CD14-positive monocyte (primary cell): ENCODE results near the gene GBGT1. TPM values are rescaled to one million over a fixed set of nuclear protein-coding genes. Genes with fewer than 3 reads are reported as not detected.

Experiments
- DNase-seq, 3 donors: peaks; one replicate each; pipeline ENCODE4 v3.0.0-alpha.2; 2011 to 2022
- H2AFZ ChIP-seq: 2 replicates; pipeline ENCODE4 v1.6.0; 2012; ENCODE audit warnings: mild to moderate bottlenecking, low read depth, low read length, inconsistent platforms; ENCODE audit not compliant: insufficient read depth, poor library complexity, severe bottlenecking
- H3K27ac ChIP-seq, 2 donors: 1 replicate in 1 of 2; 2 replicates in 1 of 2; pipeline ENCODE4 v1.5.1; 2012 to 2013; ENCODE audit warnings: low read length in 2 of 2, control low read depth in 1 of 2, inconsistent platforms in 1 of 2, low read depth in 1 of 2, mild to moderate bottlenecking in 1 of 2
- H3K27me3 ChIP-seq, 2 donors: one replicate each; pipeline versions ENCODE4 v1.6.0 to v1.6.1; 2011 to 2013; ENCODE audit warnings: low read length in 2 of 2; ENCODE audit not compliant: control insufficient read depth in 2 of 2, insufficient read depth in 2 of 2
- H3K36me3 ChIP-seq, 2 donors: replicated peaks in 1 of 2; 1 replicate in 1 of 2; 2 replicates in 1 of 2; pipeline versions ENCODE4 v1.5.1 to v1.6.1; 2012 to 2013; ENCODE audit warnings: low read length in 2 of 2, control low read depth in 1 of 2, inconsistent platforms in 1 of 2, mild to moderate bottlenecking in 1 of 2; ENCODE audit not compliant: insufficient read depth in 2 of 2, control insufficient read depth in 1 of 2
- H3K4me1 ChIP-seq, 2 donors: 1 replicate in 1 of 2; 2 replicates in 1 of 2; pipeline versions ENCODE4 v1.5.1 to v1.6.1; 2012 to 2013; ENCODE audit warnings: low read length in 2 of 2, control low read depth in 1 of 2, inconsistent platforms in 1 of 2, mild to moderate bottlenecking in 1 of 2, moderate library complexity in 1 of 2; ENCODE audit not compliant: insufficient read depth in 2 of 2, control insufficient read depth in 1 of 2
- H3K4me2 ChIP-seq: replicated peaks from 2 replicates; pipeline ENCODE3; 2012; ENCODE audit warnings: low read length, moderate library complexity, mild to moderate bottlenecking; ENCODE audit not compliant: poor library complexity, severe bottlenecking; ENCODE audit errors: extremely low read depth
- H3K4me3 ChIP-seq, 3 experiments: fragments of 200-600 bp in 1 of 3; sonication (generic) in 1 of 3; replicated peaks in 1 of 3; 1 replicate in 2 of 3; 2 replicates in 1 of 3; pipeline ENCODE4 v1.5.1; 2011 to 2013; ENCODE audit warnings: low read length in 3 of 3, mild to moderate bottlenecking in 3 of 3, control low read depth in 2 of 3, low read depth in 2 of 3, inconsistent platforms in 1 of 3, moderate library complexity in 1 of 3
- H3K79me2 ChIP-seq: 2 replicates; pipeline ENCODE4 v1.6.0; 2012; ENCODE audit warnings: mild to moderate bottlenecking, control low read depth, inconsistent platforms, low read length, moderate library complexity; ENCODE audit not compliant: insufficient read depth
- H3K9ac ChIP-seq: 2 replicates; pipeline ENCODE4 v1.6.0; 2017; ENCODE audit warnings: low read length, mild to moderate bottlenecking; ENCODE audit not compliant: insufficient read depth, poor library complexity, severe bottlenecking
- H3K9me3 ChIP-seq, 2 donors: replicated peaks in 1 of 2; 1 replicate in 1 of 2; 2 replicates in 1 of 2; pipeline versions ENCODE4 v1.5.1 to v1.6.1; 2012 to 2013; ENCODE audit warnings: low read length in 2 of 2, control low read depth in 1 of 2; ENCODE audit not compliant: control insufficient read depth in 1 of 2, insufficient read depth in 1 of 2
- H4K20me1 ChIP-seq: 2 replicates; pipeline ENCODE4 v1.6.0; 2012; ENCODE audit warnings: mild to moderate bottlenecking, low read length, control low read depth, moderate library complexity; ENCODE audit not compliant: insufficient read depth
- H3K27ac Mint-ChIP-seq, 7 donors: one replicate each; pipeline ENCODE4 v1.8.0; 2020; ENCODE audit warnings: mild to moderate bottlenecking in 7 of 7, mixed read lengths in 7 of 7, moderate library complexity in 6 of 7, inconsistent platforms in 2 of 7
- H3K27me3 Mint-ChIP-seq, 3 donors: one replicate each; pipeline ENCODE4 v1.8.0; 2021 to 2022; ENCODE audit warnings: low read depth in 3 of 3, mild to moderate bottlenecking in 3 of 3, mixed read lengths in 3 of 3, moderate library complexity in 3 of 3, inconsistent platforms in 1 of 3
- H3K36me3 Mint-ChIP-seq, 2 donors: one replicate each; pipeline ENCODE4 v1.8.0; 2020; ENCODE audit warnings: mixed read lengths in 2 of 2, inconsistent platforms in 1 of 2, mild to moderate bottlenecking in 1 of 2
- H3K4me1 Mint-ChIP-seq: one replicate; pipeline ENCODE4 v1.8.0; 2020; ENCODE audit warnings: mild to moderate bottlenecking, mixed read lengths
- H3K4me3 Mint-ChIP-seq, 2 donors: one replicate each; pipeline ENCODE4 v1.8.0; 2020; ENCODE audit warnings: mild to moderate bottlenecking in 2 of 2, mixed read lengths in 2 of 2, moderate library complexity in 1 of 2
- H3K9me3 Mint-ChIP-seq, 7 donors: one replicate each; pipeline ENCODE4 v1.8.0; 2020 to 2022; ENCODE audit warnings: mixed read lengths in 7 of 7, mild to moderate bottlenecking in 6 of 7, moderate library complexity in 6 of 7, inconsistent platforms in 2 of 7
- CTCF ChIP-seq: fragments of 200-600 bp; IDR thresholded peaks from one replicate; pipeline ENCODE4 v1.8.0; 2022; ENCODE audit warnings: antibody characterized with exemption, mild to moderate bottlenecking
- WGBS: methylation state at CpG from one replicate; pipeline ENCODE4 v1.1.5; 2013; ENCODE audit warnings: missing lambda C conversion rate; ENCODE audit not compliant: insufficient coverage; 5-methylcytosine and 5-hydroxymethylcytosine counted together
- intact Hi-C, 2 donors: fragments of 100-400 bp; cut with micrococcal nuclease; formaldehyde crosslinking; loops; one replicate each; pipeline versions ENCODE4 v1.15.0 to v1.15.1; 2023
- polyA plus RNA-seq, 3 donors: library from polyadenylated mRNA; depleted of rRNA in 1 of 3; unstranded in 2 of 3; stranded (reverse) in 1 of 3; fragments of 300-500 nt in 2 of 3; fragments of >200 nt in 1 of 3; fragmentation: Illumina TruSeq in 2 of 3; gene quantifications; 1 replicate in 2 of 3; 2 replicates in 1 of 3; pipeline ENCODE4 v1.2.3, GENCODE V29; 2012 to 2021

Gene GBGT1
- polyA plus RNA-seq, 3 donors: 7.1 to 40.1 (median 8.0) TPM

DNA sequence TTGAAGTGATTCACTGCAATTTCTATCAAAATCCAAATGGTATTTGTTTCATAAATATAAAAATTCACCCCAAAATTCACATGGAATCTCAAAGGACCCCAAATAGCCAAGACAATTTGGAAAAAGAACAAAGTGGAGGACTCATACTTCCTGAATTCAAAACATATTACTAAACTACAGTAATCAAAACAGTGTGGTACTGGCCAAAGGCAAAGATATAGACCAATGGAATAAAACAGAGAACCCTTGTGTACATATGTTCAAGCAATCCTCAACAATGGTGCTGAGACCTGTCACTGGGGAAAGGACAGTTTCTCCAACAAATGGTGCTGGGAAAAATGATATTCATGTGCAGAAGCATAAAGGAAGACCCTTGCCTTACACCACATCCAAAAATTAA is 31.3 kb upstream of the GBGT1 start:
- H3K4me3 ChIP-seq: no peak overlapping the region
- no peaks in the 10 kb centered on the region for H3K79me2 ChIP-seq
- H3K9me3 ChIP-seq: peaks cover 0 to 5% of the 10 kb centered on the region in 2 donors
- intact Hi-C loops: no loop called here
- H3K9ac ChIP-seq: no peak overlapping the region
- TF ChIP-seq CTCF: no peak
- H3K36me3 Mint-ChIP-seq: no peaks in the 10 kb centered on the region
- H3K27ac Mint-ChIP-seq: no peak overlapping the region
- no peaks in the 10 kb centered on the region for H3K4me1 ChIP-seq
- peaks cover 3 to 14% (median 7%) of the 10 kb centered on the region in 7 donors for H3K9me3 Mint-ChIP-seq
- H3K27me3 ChIP-seq: no peaks in the 10 kb centered on the region
- H2AFZ ChIP-seq: no peak overlapping the region
- H3K36me3 ChIP-seq: no peaks in the 10 kb centered on the region
- H3K27ac ChIP-seq: no peak overlapping the region
- H3K4me2 ChIP-seq: no peak overlapping the region
- H3K4me3 Mint-ChIP-seq: peak overlapping the region in 1 of 2 donors; percentile 44
- DNase-seq: no peak
- peaks cover 8 to 18% (median 16%) of the 10 kb centered on the region in 3 donors for H3K27me3 Mint-ChIP-seq
- H3K4me1 Mint-ChIP-seq: peaks cover 6% of the 10 kb centered on the region
- no peaks in the 10 kb centered on the region for H4K20me1 ChIP-seq

GRCh38 chr9:133194597-133194996 is 30.9 kb upstream of the GBGT1 start:
- Histone ChIP-seq H3K36me3 (no peaks in the 10 kb centered on the region), H3K9ac (no peak overlapping the region), H4K20me1 (no peaks in the 10 kb centered on the region), H3K4me1 (no peaks in the 10 kb centered on the region), H3K27me3 (no peaks in the 10 kb centered on the region), H2AFZ (no peak overlapping the region), H3K27ac (no peak overlapping the region), H3K79me2 (no peaks in the 10 kb centered on the region), H3K4me3 (no peak overlapping the region), H3K9me3 (peaks cover 0 to 5% of the 10 kb centered on the region in 2 donors), H3K4me2 (no peak overlapping the region)
- H3K4me3 Mint-ChIP-seq: no peak overlapping the region
- H3K27me3 Mint-ChIP-seq: peaks cover 8 to 14% (median 13%) of the 10 kb centered on the region in 3 donors
- TF ChIP-seq CTCF: no peak
- no peak for DNase-seq
- H3K9me3 Mint-ChIP-seq: peaks cover 0 to 10% (median 6%) of the 10 kb centered on the region in 7 donors
- H3K4me1 Mint-ChIP-seq: peaks cover 3% of the 10 kb centered on the region
- WGBS: no CpG with 5 or more reads among the region's 4 CpGs
- no peak overlapping the region for H3K27ac Mint-ChIP-seq
- H3K36me3 Mint-ChIP-seq: no peaks in the 10 kb centered on the region
- intact Hi-C loops: no loop called here
